Lower leg skin (tissue), 3 donors: ENCODE measurements around the gene NCKAP5.

Experiments
- CTCF ChIP-seq, 3 donors: fragments of 450-650 bp; IDR thresholded peaks; one replicate each; pipeline ENCODE4 v1.5.1; 2016; ENCODE audit warnings: antibody characterized with exemption in 3 of 3, mild to moderate bottlenecking in 3 of 3, moderate library complexity in 2 of 3
- POLR2A ChIP-seq, 2 donors: fragments of 450-650 bp; IDR thresholded peaks; one replicate each; pipeline ENCODE4 v1.6.1; 2016 to 2017; ENCODE audit warnings: antibody characterized with exemption in 2 of 2, mild to moderate bottlenecking in 1 of 2, moderate library complexity in 1 of 2

- TF ChIP-seq CTCF (IDR thresholded peaks at IDR 0.05) (no peak), POLR2A (IDR thresholded peaks at IDR 0.05) (no peak)
Observed at GRCh38 chr2:133390156-133390555, 178.1 kb downstream of the NCKAP5 start.
